Tibial nerve (tissue), 4 donors: ENCODE data around the gene CPNE7. TPM values are rescaled to one million over a fixed set of nuclear protein-coding genes. Genes with fewer than 3 reads are reported as not detected.

Experiments
- DNase-seq, 2 donors: peaks; one replicate each; pipeline ENCODE4 v3.0.0-alpha.2; 2019; ENCODE audit warnings: low spot score in 2 of 2
- H3K27ac ChIP-seq, 4 donors: fragments of 200-600 bp; sonication (generic) in 3 of 4; one replicate each; pipeline ENCODE4 v1.5.1; 2017 to 2019; ENCODE audit warnings: mild to moderate bottlenecking in 1 of 4
- H3K27me3 ChIP-seq, 2 donors: fragments of 200-600 bp; sonication (generic) in 1 of 2; one replicate each; pipeline versions ENCODE4 v1.5.1 to v1.6.0; 2017 to 2019
- H3K36me3 ChIP-seq, 3 donors: fragments of 200-600 bp; sonication (generic); one replicate each; pipeline ENCODE4 v1.5.1; 2018 to 2019
- H3K4me1 ChIP-seq, 4 donors: fragments of 200-600 bp; sonication (generic) in 3 of 4; one replicate each; pipeline ENCODE4 v1.5.1; 2017 to 2019
- H3K4me3 ChIP-seq, 4 donors: fragments of 200-600 bp; sonication (generic) in 3 of 4; one replicate each; pipeline ENCODE4 v1.5.1; 2017 to 2019; ENCODE audit warnings: mild to moderate bottlenecking in 1 of 4, moderate library complexity in 1 of 4
- H3K9me3 ChIP-seq, 4 donors: fragments of 200-600 bp; sonication (generic) in 3 of 4; one replicate each; pipeline ENCODE4 v1.5.1; 2017 to 2019
- EP300 ChIP-seq, 2 donors: sonication (generic); formaldehyde crosslinking; IDR thresholded peaks; one replicate each; pipeline ENCODE4 v1.6.1; 2017; ENCODE audit warnings: antibody characterized with exemption in 2 of 2, mild to moderate bottlenecking in 1 of 2
- POLR2A ChIP-seq, 2 donors: fragments of 450-650 bp; IDR thresholded peaks; one replicate each; pipeline ENCODE4 v1.6.1; 2017; ENCODE audit warnings: antibody characterized with exemption in 2 of 2, mild to moderate bottlenecking in 2 of 2, moderate library complexity in 2 of 2
- WGBS, 2 donors: methylation state at CpG; one replicate each; pipeline ENCODE4 v1.1.5; 2018; 5-methylcytosine and 5-hydroxymethylcytosine counted together
- total RNA-seq, 4 donors: library from RNA; depleted of rRNA; stranded (reverse); fragments of >200 nt; gene quantifications; one replicate each; pipeline ENCODE4 v1.1.0, GENCODE V29; 2016
- TF ChIP-seq, protein P1 (sequence below), 5 experiments: fragments of 200-600 bp in 3 of 5; fragments of 450-650 bp in 2 of 5; sonication (generic) in 3 of 5; IDR thresholded peaks; one replicate each; pipeline ENCODE4 v1.5.1; 2016 to 2019; ENCODE audit warnings: antibody characterized with exemption in 5 of 5, mild to moderate bottlenecking in 3 of 5, moderate library complexity in 2 of 5

The CPNE7 gene
- total RNA-seq, 4 donors from 2014 or later = 0.90 to 10.0 (median 4.2) TPM; not detected in 1

DNA sequence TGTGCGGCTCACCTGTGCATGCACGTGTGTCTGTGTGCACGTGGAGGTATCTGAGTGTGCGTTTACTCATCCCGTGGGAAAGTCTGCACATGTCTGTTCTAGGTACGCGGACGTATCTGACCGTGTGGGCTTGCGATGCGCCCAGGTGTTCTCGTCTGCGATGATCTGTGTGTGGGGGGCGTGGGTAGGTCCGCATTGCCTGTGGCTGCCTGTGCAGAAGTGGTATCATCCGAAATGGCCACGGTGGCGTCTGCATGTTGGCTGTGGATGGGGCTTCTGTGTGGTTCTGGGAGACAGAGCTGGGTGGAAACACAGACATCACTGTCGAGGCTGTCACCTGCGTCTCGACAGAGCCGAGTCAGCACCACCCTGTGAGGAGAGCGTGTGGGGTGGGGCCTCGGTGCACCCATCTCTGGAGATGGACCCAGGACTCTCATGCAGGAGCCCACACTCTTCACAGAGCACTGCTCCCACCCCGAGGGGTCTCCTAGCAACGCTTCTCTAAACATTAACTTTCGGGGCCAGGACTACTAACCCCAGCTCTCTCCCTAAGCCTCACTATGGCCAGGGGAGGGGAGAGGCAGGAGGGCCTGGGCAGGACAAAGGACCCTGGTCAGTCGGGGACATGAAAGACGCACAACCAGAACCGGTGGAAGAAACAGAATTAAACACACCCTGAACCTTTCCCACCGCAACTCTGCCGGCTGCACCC, 46.3 kb downstream of the CPNE7 start:
- Histone ChIP-seq H3K9me3 (no peaks in the 10 kb centered on the region), H3K4me1 (peaks cover 0 to 13% (median 0%) of the 10 kb centered on the region in 4 donors), H3K36me3 (no peaks in the 10 kb centered on the region), H3K27me3 (peaks cover 0 to 57% of the 10 kb centered on the region in 2 donors), H3K4me3 (no peak overlapping the region), H3K27ac (no peak overlapping the region)
- DNase-seq = no peak
- TF ChIP-seq, protein P1, sequence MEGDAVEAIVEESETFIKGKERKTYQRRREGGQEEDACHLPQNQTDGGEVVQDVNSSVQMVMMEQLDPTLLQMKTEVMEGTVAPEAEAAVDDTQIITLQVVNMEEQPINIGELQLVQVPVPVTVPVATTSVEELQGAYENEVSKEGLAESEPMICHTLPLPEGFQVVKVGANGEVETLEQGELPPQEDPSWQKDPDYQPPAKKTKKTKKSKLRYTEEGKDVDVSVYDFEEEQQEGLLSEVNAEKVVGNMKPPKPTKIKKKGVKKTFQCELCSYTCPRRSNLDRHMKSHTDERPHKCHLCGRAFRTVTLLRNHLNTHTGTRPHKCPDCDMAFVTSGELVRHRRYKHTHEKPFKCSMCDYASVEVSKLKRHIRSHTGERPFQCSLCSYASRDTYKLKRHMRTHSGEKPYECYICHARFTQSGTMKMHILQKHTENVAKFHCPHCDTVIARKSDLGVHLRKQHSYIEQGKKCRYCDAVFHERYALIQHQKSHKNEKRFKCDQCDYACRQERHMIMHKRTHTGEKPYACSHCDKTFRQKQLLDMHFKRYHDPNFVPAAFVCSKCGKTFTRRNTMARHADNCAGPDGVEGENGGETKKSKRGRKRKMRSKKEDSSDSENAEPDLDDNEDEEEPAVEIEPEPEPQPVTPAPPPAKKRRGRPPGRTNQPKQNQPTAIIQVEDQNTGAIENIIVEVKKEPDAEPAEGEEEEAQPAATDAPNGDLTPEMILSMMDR (IDR thresholded peaks at IDR 0.05) = no peak
- no peak for TF ChIP-seq POLR2A (IDR thresholded peaks at IDR 0.05)
- TF ChIP-seq EP300 (IDR thresholded peaks at IDR 0.05) = no peak
- 72 to 78% methylated on average over 29 to 32 of the region's 32 CpGs for WGBS, 2 donors

DNA sequence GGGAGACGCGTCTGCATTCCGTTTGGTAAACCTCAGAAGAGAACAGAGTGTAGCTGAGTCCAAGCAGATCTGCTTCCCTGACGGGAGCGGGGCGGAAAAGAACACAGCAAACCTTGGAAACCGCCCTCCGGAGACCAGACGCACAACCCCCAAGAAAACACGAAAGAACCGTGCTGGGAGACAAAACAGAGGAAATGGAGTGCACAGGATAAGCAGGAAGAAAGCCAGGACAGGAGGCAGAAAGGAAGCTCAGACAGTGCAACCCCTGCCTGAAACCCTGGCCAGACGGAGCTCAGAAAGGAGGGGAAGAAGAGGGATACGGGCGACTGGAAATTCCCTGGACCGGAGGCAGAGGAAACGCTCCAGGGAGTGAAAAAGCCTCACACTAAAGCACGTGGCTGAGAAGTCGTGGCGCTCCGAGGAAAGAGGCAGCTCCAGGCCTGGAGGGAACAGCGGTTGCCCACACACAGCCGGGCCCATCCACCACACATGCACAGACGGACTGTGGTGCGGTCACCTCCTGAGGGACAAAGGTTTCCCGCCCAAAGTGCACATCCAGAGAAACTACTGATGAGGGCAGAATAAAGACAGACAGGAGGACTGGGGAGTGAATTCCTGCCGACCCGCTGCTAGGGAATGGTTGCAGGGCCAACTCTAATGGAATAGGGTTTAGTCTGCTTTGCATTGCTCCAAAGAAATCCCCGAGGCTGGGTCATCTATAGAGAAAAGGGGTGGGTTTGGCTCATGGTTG, 48.1 kb downstream of the CPNE7 start:
- TF ChIP-seq EP300 (IDR thresholded peaks at IDR 0.05) (no peak), POLR2A (IDR thresholded peaks at IDR 0.05) (no peak)
- TF ChIP-seq, protein P1 (IDR thresholded peaks at IDR 0.05) = no peak
- H3K27ac ChIP-seq = peak overlapping the region in 1 of 4 donors; percentile 14
- WGBS, 2 donors = 20 to 35% methylated on average over 28 of the region's 28 CpGs
- DNase-seq = no peak
- peaks cover 0 to 13% (median 0%) of the 10 kb centered on the region in 4 donors for H3K4me1 ChIP-seq
- H3K27me3 ChIP-seq = peaks cover 0 to 56% of the 10 kb centered on the region in 2 donors
- no peak overlapping the region for H3K4me3 ChIP-seq
- H3K9me3 ChIP-seq = no peaks in the 10 kb centered on the region
- no peaks in the 10 kb centered on the region for H3K36me3 ChIP-seq

DNA sequence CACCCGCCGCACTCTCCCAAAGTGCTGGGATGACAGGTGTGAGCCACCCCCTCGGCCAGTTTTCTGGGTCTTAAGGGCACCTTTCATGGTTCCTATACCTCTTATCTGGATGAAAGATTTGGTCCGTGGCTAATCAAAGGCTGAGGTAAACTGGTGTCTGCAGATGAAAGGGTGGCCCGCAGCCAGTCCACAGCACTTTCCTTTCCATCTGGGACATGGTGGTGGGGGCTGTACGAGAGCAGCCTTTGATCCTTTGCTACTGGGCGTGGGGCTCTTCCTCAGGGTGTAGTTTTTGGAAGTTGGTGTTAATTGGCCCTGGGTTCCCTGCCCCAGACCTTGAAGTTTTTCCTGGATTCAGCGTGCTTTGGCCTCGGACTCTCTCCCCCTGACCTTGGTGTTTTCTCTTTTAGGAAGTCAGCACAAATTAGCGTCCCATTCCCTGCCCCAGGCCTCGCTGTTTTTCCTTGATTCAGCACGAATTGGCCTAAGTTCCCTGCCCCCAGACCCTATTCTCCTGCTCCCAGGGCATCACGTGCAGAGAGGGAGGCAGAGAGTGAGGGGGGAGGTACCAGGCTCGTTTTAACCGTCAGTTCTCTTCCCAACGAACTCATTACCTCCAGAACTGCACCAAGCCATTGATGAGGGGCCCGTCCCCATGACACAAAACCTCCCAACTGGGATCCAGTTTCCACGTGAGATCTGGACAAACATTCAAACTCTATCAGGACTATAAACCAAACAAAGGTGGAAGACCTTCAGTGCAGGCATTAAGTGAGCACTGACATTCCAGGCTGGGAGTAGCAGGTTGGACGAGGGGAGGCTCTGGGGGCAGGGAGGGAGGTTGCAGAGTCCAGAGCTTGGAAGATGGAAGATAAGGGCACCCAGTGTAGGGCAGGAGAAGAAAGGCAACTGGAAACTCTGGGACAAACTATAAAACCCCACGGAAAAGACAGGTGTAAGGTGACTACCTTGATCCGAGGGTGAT, 49.5 kb downstream of the CPNE7 start:
- WGBS, 2 donors = 43% methylated on average over 21 of the region's 21 CpGs
- no peak for DNase-seq
- no peaks in the 10 kb centered on the region for H3K36me3 ChIP-seq
- peaks cover 0 to 55% of the 10 kb centered on the region in 2 donors for H3K27me3 ChIP-seq
- peaks cover 0 to 4% (median 0%) of the 10 kb centered on the region in 4 donors for H3K9me3 ChIP-seq
- H3K27ac ChIP-seq = no peak overlapping the region
- peaks cover 0 to 13% (median 0%) of the 10 kb centered on the region in 4 donors for H3K4me1 ChIP-seq
- H3K4me3 ChIP-seq = no peak overlapping the region
- TF ChIP-seq, protein P1 (IDR thresholded peaks at IDR 0.05) = no peak
- no peak for TF ChIP-seq POLR2A (IDR thresholded peaks at IDR 0.05)

DNA sequence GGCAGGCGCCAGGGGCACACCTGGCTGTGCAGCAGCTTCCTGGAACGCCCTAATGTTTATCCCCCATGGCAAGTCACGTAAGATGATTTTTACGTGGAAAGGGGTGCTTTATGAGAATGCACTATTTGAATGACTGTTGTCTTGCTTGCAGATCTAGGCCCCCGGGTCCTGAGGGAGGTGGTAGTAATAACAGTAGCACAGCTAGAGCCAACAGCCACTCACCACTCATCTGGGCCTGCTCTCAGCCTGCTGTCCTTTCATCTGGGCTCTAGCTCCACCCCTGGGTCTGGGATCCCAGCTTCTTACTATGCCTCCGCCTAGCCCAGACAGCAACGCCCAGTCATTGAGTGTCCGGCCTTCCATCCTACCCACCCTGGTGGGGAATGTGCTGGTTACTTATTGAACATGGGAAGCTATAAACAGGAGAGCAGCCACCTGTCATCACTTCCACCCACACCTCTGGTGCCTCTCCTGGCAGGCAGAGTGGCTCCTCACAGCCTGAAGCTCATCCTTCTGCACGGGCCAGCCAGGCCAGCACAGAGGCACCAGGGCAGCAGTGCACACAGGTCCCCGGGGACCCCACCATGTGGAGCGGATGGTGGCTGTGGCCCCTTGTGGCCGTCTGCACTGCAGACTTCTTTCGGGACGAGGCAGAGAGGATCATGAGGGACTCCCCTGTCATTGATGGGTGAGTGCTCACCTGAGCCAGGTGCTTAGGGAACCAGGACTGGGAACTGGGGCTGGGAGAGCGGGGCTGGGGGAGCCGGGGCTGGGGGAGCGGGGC, 54.5 kb downstream of the CPNE7 start:
- Histone ChIP-seq H3K4me1 (no peaks in the 10 kb centered on the region), H3K27me3 (peaks cover 0 to 28% of the 10 kb centered on the region in 2 donors), H3K27ac (no peak overlapping the region), H3K4me3 (no peak overlapping the region), H3K9me3 (peaks cover 0 to 7% (median 0%) of the 10 kb centered on the region in 4 donors), H3K36me3 (no peaks in the 10 kb centered on the region)
- WGBS, 2 donors = 95% methylated on average over 14 of the region's 17 CpGs
- no peak for DNase-seq
- TF ChIP-seq EP300 (IDR thresholded peaks at IDR 0.05) (no peak), POLR2A (IDR thresholded peaks at IDR 0.05) (no peak)
- TF ChIP-seq, protein P1 (IDR thresholded peaks at IDR 0.05) = no peak
